OCI-LY1 (cell line): ENCODE data around the gene SLC2A1.

Experiments
- EZH2 ChIP-seq: fragments of 200-600 bp; sonication (generic), shearing (Covaris generic); IDR thresholded peaks from 2 replicates; pipeline ENCODE4 v1.8.0; 2017; ENCODE audit warnings: borderline replicate concordance, mixed run types, mild to moderate bottlenecking, antibody characterized with exemption, low read length, moderate library complexity, mixed read lengths
- TF ChIP-seq, protein P1 (sequence below): fragments of 200-600 bp; sonication (generic), shearing (Covaris generic); IDR thresholded peaks from 2 replicates; pipeline ENCODE4 v1.5.1; 2017; ENCODE audit warnings: mild to moderate bottlenecking, antibody characterized with exemption, low read length, moderate library complexity, mixed read lengths

DNA sequence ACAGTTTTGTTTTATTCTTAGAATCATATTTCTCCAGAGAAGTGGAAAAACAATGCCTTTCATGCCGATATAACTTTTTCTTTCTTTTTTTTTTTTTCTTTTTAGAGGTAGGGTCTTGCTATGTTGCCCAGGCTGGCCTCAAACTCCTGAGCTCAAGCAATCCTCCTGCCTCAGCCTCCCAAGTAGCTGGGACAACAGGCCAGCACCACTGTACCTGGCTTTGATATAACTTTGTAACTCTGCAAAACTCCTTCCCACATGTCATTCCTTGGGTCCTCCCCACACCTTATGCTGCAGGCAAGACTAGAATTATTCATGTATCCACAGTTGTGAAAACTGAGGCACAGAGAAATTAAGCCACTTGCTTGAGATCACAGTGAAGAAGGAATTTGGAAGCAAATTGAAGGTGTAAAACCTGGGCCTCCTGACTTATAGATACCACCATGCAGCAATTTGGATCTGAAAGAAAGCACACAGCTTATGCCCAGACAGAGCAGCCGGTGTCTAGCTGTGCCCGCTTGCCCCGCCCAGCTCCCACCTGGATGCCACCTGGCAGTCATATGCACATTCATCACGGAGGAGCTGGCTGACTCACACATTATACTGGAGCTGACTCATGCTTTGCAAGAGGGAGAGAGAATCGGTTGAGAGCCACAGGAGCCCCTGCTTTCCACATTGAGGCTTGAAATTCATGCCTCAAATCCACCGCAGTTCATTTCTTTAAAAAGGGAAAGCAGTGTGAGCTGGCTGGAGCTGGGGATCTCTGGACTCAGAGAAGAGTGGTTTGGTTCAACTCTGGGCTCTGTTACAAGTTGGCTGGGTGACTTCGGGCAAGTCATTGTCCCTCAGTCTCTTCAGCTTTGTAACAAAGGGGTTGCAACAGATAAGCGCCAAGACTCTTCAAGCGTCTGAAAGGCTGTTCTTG is 8.3 kb upstream of the SLC2A1 start:
- TF ChIP-seq, protein P1, sequence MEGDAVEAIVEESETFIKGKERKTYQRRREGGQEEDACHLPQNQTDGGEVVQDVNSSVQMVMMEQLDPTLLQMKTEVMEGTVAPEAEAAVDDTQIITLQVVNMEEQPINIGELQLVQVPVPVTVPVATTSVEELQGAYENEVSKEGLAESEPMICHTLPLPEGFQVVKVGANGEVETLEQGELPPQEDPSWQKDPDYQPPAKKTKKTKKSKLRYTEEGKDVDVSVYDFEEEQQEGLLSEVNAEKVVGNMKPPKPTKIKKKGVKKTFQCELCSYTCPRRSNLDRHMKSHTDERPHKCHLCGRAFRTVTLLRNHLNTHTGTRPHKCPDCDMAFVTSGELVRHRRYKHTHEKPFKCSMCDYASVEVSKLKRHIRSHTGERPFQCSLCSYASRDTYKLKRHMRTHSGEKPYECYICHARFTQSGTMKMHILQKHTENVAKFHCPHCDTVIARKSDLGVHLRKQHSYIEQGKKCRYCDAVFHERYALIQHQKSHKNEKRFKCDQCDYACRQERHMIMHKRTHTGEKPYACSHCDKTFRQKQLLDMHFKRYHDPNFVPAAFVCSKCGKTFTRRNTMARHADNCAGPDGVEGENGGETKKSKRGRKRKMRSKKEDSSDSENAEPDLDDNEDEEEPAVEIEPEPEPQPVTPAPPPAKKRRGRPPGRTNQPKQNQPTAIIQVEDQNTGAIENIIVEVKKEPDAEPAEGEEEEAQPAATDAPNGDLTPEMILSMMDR = no peak
- TF ChIP-seq EZH2 = no peak
